BJ (cell line): ENCODE measurements around the gene OR4D2. TPM values are rescaled to one million over a fixed set of nuclear protein-coding genes. Genes with fewer than 3 reads are reported as not detected.

ENCODE experiments used
- CTCF ChIA-PET: fragments of 350-600 bp; formaldehyde crosslinking; extraction: SDS; loops from one replicate; lab custom pipeline; 2021; ENCODE audit warnings: antibody characterized with exemption, inconsistent platforms; lab: Yijun Ruan, JAX
- POLR2A ChIA-PET: fragments of 300-600 bp; sonication (Branson Sonifier 250); formaldehyde crosslinking; extraction: SDS; loops from one replicate; lab custom pipeline; 2021; ENCODE audit warnings: antibody characterized with exemption; lab: Charles Lee
- DNase-seq: peaks from one replicate; pipeline ENCODE4 v3.0.0-alpha.2; 2011; ENCODE audit warnings: low read depth
- H3K27me3 ChIP-seq: 2 replicates; pipeline ENCODE4 v1.6.0; 2011; ENCODE audit warnings: low read length; ENCODE audit not compliant: control insufficient read depth, insufficient read depth
- H3K36me3 ChIP-seq: 2 replicates; pipeline ENCODE4 v1.5.1; 2011; ENCODE audit warnings: low read length; ENCODE audit not compliant: control insufficient read depth, insufficient read depth
- H3K4me3 ChIP-seq: 2 replicates; pipeline ENCODE4 v1.5.1; 2011; ENCODE audit warnings: low read depth, mild to moderate bottlenecking, control low read depth, low read length
- CTCF ChIP-seq: IDR thresholded peaks from 2 replicates; pipeline ENCODE4 v1.5.1; 2011; ENCODE audit warnings: low read depth, mild to moderate bottlenecking, control low read depth, inconsistent platforms, low read length, moderate library complexity; ENCODE audit not compliant: insufficient read depth
- polyA plus RNA-seq: library from polyadenylated mRNA; depleted of rRNA; stranded (reverse); fragments of >200 nt; gene quantifications from 2 replicates; pipeline ENCODE4 v1.2.3, GENCODE V29; 2011

The OR4D2 gene
- polyA plus RNA-seq, 1 experiment, result not detected

GRCh38 chr17:58184308-58184985, 17.7 kb downstream of the OR4D2 start:
- no peak overlapping the region for H3K4me3 ChIP-seq
- H3K36me3 ChIP-seq, result no peaks in the 10 kb centered on the region
- peaks cover 5% of the 10 kb centered on the region for H3K27me3 ChIP-seq
- CTCF ChIA-PET, result interaction anchor here (1.3 kb wide), 1 partner anchor 65 kb away, joined by 3 read pairs; no protein-coding TSS in a partner anchor
- POLR2A ChIA-PET, result no interaction called here
- no peak for TF ChIP-seq CTCF
- DNase-seq, result no peak

- H3K4me3 ChIP-seq, result no peak overlapping the region
- no peak for TF ChIP-seq CTCF
- no peaks in the 10 kb centered on the region for H3K36me3 ChIP-seq
- H3K27me3 ChIP-seq, result peaks cover 5% of the 10 kb centered on the region
- POLR2A ChIA-PET, result no interaction called here
- CTCF ChIA-PET, result no interaction called here
- DNase-seq, result no peak
These were observed 18.4 kb downstream of the OR4D2 start for GRCh38 chr17:58184986-58185761.

DNA sequence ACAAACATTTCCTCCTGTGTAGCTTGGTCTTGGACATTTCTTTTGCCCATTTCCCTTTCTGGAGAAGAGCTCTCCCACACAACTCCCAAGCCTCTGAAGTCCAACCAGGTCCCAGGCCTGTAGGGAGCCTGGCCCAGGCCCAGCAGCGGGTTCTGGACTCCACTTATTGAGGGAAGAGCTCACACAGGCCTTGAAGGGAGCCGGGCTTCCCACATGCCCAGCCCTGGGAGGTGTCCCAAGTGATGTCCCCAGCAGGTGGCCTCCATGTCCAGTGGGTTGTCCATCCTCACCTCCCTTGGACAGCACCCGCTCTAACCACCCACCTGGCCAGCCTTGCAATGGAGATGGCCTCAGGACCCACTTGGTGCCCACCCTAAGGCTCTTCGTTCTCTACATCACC, 19.8 kb downstream of the OR4D2 start:
- Histone ChIP-seq H3K4me3 (no peak overlapping the region), H3K36me3 (no peaks in the 10 kb centered on the region), H3K27me3 (peaks cover 5% of the 10 kb centered on the region)
- TF ChIP-seq CTCF, result no peak
- ChIA-PET POLR2A (no interaction called here), CTCF (no interaction called here)
- no peak for DNase-seq

DNA sequence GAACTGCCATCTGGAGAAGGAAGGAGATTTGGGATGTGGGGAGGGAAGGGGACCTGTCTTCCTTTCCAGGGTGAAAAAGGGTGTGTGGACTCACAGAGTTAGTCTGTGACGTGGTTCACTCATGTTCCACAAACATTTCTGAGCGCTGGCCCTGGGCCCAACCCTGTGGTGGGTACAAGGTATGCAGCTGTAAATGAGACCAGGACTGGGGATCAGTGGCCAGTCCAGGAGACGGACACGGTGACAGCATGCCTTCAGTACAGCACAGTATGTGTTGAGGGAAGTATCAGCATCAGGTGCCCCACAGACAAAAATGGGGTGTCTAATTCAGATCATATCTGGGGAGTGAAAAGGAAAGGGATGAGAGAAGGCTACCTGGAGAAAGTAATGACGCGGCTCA, 20.3 kb downstream of the OR4D2 start:
- no peaks in the 10 kb centered on the region for H3K36me3 ChIP-seq
- POLR2A ChIA-PET, result no interaction called here
- no peak overlapping the region for H3K4me3 ChIP-seq
- CTCF ChIA-PET, result no interaction called here
- no peak for TF ChIP-seq CTCF
- peaks cover 5% of the 10 kb centered on the region for H3K27me3 ChIP-seq
- DNase-seq, result no peak

GRCh38 chr17:58187675-58188074, 20.9 kb downstream of the OR4D2 start:
- CTCF ChIA-PET, result interaction anchor here (1.1 kb wide), 1 partner anchor 12 kb away, joined by 3 read pairs; no protein-coding TSS in a partner anchor
- H3K36me3 ChIP-seq, result no peaks in the 10 kb centered on the region
- H3K4me3 ChIP-seq, result no peak overlapping the region
- no peak for DNase-seq
- POLR2A ChIA-PET, result no interaction called here
- no peak for TF ChIP-seq CTCF
- H3K27me3 ChIP-seq, result peaks cover 5% of the 10 kb centered on the region
